ENCODE data around the gene LRIG1.

LRIG1 gene

GRCh38 chr3:66416556-66417304 lies 84.1 kb downstream of the LRIG1 start:
- DNase-seq, result peak in 1 of 3 experiments; percentile 1

GRCh38 chr3:66415867-66416428 lies 84.9 kb downstream of the LRIG1 start:
- DNase-seq, result no peak

GRCh38 chr3:66414846-66415245 lies 86.0 kb downstream of the LRIG1 start:
- DNase-seq, result no peak

- DNase-seq, result no peak
Measured at GRCh38 chr3:66413151-66413751, 87.6 kb downstream of the LRIG1 start.

- DNase-seq, result no peak
Measured at GRCh38 chr3:66411961-66412887, 88.6 kb downstream of the LRIG1 start.

- DNase-seq, result no peak
Measured at GRCh38 chr3:66411474-66411873, 89.3 kb downstream of the LRIG1 start.

GRCh38 chr3:66410976-66411375 lies 89.8 kb downstream of the LRIG1 start:
- DNase-seq, result no peak

- no peak for DNase-seq
Measured at GRCh38 chr3:66409771-66410754, 90.8 kb downstream of the LRIG1 start.

GRCh38 chr3:66407611-66408218 lies 93.1 kb downstream of the LRIG1 start:
- peak; percentile 23 to 55 (median 45) for DNase-seq

- DNase-seq, result no peak
Measured at GRCh38 chr3:66406831-66407610, 93.8 kb downstream of the LRIG1 start.

- no peak for DNase-seq
Measured at GRCh38 chr3:66406163-66406562, 94.7 kb downstream of the LRIG1 start.

- DNase-seq, result no peak
Measured at GRCh38 chr3:66405701-66406091, 95.1 kb downstream of the LRIG1 start.

GRCh38 chr3:66404903-66405700 lies 95.7 kb downstream of the LRIG1 start:
- no peak for DNase-seq

GRCh38 chr3:66404197-66404596 lies 96.6 kb downstream of the LRIG1 start:
- DNase-seq, result no peak

GRCh38 chr3:66403323-66403990 lies 97.4 kb downstream of the LRIG1 start:
- no peak for DNase-seq

GRCh38 chr3:66402596-66403290 lies 98.1 kb downstream of the LRIG1 start:
- DNase-seq, result no peak

GRCh38 chr3:66401675-66402491 lies 98.9 kb downstream of the LRIG1 start:
- DNase-seq, result peak in 1 of 3 experiments; percentile 3

GRCh38 chr3:66401157-66401550 lies 99.7 kb downstream of the LRIG1 start:
- no peak for DNase-seq

Data from NCI-H1417 (cell line).